Gastrocnemius medialis (tissue), 4 donors: Measurements from ENCODE around the gene STX7. TPM values are rescaled to one million over a fixed set of nuclear protein-coding genes. Genes with fewer than 3 reads are reported as not detected.

ENCODE experiments used
- ATAC-seq, 2 donors: fragments of 150-250 bp; one replicate each; pipeline ENCODE4 v1.9.1; 2016
- DNase-seq, 2 donors: peaks; one replicate each; pipeline ENCODE4 v3.0.0-alpha.2; 2019
- H3K27ac ChIP-seq, 4 donors: fragments of 200-600 bp; sonication (generic); 1 replicate in 1 of 4; 2 replicates in 3 of 4; pipeline ENCODE4 v1.5.1; 2016 to 2018; ENCODE audit warnings: mild to moderate bottlenecking in 2 of 4, moderate library complexity in 1 of 4
- H3K27me3 ChIP-seq, 3 donors: fragments of 200-600 bp; sonication (generic) in 2 of 3; 1 replicate in 1 of 3; 2 replicates in 2 of 3; pipeline versions ENCODE4 v1.5.1 to v1.6.0; 2016 to 2019; ENCODE audit warnings: mild to moderate bottlenecking in 1 of 3, moderate library complexity in 1 of 3
- H3K36me3 ChIP-seq, 2 donors: fragments of 200-600 bp; sonication (generic) in 1 of 2; one replicate each; pipeline ENCODE4 v1.5.1; 2017 to 2018
- H3K4me1 ChIP-seq, 2 donors: fragments of 200-600 bp; sonication (generic) in 1 of 2; one replicate each; pipeline ENCODE4 v1.5.1; 2016 to 2017; ENCODE audit warnings: mild to moderate bottlenecking in 2 of 2
- H3K4me3 ChIP-seq, 4 donors: fragments of 200-600 bp; sonication (generic) in 3 of 4; 1 replicate in 1 of 4; 2 replicates in 3 of 4; pipeline ENCODE4 v1.5.1; 2016 to 2019; ENCODE audit warnings: mild to moderate bottlenecking in 2 of 4
- H3K9me3 ChIP-seq, 3 donors: fragments of 200-600 bp; sonication (generic) in 2 of 3; 1 replicate in 1 of 3; 2 replicates in 2 of 3; pipeline ENCODE4 v1.5.1; 2016 to 2019
- POLR2A ChIP-seq, 2 donors: fragments of 450-650 bp; IDR thresholded peaks; one replicate each; pipeline ENCODE4 v1.6.1; 2017; ENCODE audit warnings: antibody characterized with exemption in 2 of 2, mild to moderate bottlenecking in 2 of 2, moderate library complexity in 2 of 2
- in situ Hi-C, 4 donors: fragments of 200-750 bp; cut with MboI; loops; one replicate each; pipeline versions ENCODE4 v1.15.0 to v1.8.0; 2017; ENCODE audit warnings: low sequenced_read_pairs in 4 of 4
- intact Hi-C: fragments of 100-400 bp; cut with DNase I; formaldehyde crosslinking; loops from one replicate; pipeline ENCODE4 v1.15.1; 2023; ENCODE audit warnings: low total_unique reads
- total RNA-seq, 4 donors: library from RNA; depleted of rRNA; stranded (reverse); fragments of >200 nt; gene quantifications; one replicate each; pipeline versions ENCODE4 v1.1.0 to v1.2.3, GENCODE V29; 2016
- TF ChIP-seq, protein P1 (sequence below), 5 experiments: fragments of 450-650 bp in 3 of 5; fragments of 200-600 bp in 2 of 5; sonication (generic) in 2 of 5; IDR thresholded peaks in 4 of 5; conservative IDR thresholded peaks in 1 of 5; 1 replicate in 4 of 5; 2 replicates in 1 of 5; pipeline ENCODE4 v1.5.1; 2016 to 2019; ENCODE audit warnings: antibody characterized with exemption in 5 of 5, mild to moderate bottlenecking in 3 of 5, moderate library complexity in 3 of 5

Gene STX7
- total RNA-seq, 4 donors from 2014 or later = 18.2 to 64.3 (median 20.6) TPM

DNA sequence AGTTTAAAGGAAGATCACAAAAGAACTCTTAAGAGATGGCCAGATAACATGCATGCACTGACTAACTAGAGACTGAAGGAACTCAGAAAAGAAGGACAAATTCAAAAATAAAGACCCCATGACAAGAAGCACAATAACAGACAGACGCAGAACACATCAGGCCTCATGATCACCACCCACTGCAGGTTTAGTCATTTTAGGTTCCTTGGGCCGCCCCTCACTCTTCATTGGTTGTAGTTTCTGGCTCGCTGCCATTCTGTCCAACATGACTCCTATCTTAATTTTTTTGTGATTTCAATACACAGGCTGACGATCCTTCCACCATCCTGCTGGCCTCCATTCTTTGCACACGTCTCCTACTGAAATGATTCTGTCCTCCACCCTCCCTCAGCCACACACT, 21.6 kb downstream of the STX7 start:
- DNase-seq = no peak

DNA sequence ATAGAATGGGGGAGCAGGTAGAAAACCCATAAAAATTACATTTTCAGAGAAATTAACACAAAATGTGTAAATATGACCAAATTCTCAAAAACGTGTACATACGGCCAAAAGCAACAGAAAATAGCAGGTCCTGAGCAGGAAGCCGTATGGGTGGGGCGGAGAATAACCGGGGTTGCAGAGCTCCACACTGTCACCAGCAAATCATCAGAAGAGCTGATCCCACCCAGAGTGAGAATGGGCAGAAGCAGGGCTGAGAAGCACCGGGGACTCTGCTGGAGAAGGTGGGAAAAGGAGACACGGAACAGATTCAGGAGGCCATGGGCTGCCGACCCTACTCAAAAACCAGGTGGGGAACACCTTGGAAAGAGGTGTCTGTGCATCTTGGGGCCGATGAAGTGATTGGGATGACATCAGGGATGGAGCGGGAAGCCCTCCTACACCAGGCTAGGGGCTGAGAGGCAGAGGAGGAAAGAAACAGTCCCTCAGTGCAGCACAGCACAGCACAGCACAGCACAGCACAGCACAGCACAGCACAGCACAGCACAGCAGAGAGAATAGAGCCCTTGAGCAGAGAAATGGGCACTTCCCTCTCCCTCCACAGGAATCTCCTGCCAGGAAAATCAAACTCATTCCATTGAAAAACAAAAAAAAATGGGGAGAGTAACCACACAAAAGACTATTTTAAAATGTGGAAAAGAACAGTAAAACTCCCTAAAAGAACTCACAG, 22.3 kb downstream of the STX7 start:
- intact Hi-C loops = no loop called here

More for the DNA sequence above, 21.6 kb downstream of the STX7 start:
- Histone ChIP-seq H3K9me3 (no peaks in the 10 kb centered on the region), H3K4me3 (no peak overlapping the region), H3K4me1 (peaks cover 3 to 17% of the 10 kb centered on the region in 2 donors), H3K27ac (no peak overlapping the region), H3K36me3 (no peaks in the 10 kb centered on the region), H3K27me3 (no peaks in the 10 kb centered on the region)
- no peak for TF ChIP-seq POLR2A (IDR thresholded peaks at IDR 0.05)
- TF ChIP-seq, protein P1, sequence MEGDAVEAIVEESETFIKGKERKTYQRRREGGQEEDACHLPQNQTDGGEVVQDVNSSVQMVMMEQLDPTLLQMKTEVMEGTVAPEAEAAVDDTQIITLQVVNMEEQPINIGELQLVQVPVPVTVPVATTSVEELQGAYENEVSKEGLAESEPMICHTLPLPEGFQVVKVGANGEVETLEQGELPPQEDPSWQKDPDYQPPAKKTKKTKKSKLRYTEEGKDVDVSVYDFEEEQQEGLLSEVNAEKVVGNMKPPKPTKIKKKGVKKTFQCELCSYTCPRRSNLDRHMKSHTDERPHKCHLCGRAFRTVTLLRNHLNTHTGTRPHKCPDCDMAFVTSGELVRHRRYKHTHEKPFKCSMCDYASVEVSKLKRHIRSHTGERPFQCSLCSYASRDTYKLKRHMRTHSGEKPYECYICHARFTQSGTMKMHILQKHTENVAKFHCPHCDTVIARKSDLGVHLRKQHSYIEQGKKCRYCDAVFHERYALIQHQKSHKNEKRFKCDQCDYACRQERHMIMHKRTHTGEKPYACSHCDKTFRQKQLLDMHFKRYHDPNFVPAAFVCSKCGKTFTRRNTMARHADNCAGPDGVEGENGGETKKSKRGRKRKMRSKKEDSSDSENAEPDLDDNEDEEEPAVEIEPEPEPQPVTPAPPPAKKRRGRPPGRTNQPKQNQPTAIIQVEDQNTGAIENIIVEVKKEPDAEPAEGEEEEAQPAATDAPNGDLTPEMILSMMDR (IDR thresholded peaks at IDR 0.05 in 4 of 5, conservative IDR thresholded peaks at IDR 0.05 in 1 of 5) = no peak
- in situ Hi-C loops = loop anchor here in 1 of 4 donors (25.0 kb wide), 1 partner anchor 579 kb away; no protein-coding TSS in a partner anchor
- ATAC-seq = no peak
- intact Hi-C loops = no loop called here

DNA sequence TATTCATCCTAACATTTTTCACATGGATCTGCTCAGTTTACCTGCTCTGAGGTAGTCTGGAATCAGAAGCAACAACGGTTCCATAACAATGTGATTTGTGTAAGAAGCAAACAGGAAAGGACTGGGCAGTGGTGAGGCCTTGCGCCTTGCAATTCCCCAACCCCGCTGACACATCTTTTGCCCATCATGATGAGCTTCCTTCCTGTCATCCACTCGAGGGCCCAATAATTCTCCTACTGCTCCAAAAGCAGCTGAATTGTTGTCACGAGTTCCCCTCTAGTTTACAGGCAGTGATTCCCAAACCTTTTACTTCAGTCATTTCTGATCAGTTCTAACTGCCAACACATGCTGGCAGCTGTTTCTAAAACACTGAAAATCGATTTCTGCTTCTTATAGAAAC, 22.9 kb downstream of the STX7 start:
- H3K27me3 ChIP-seq = no peaks in the 10 kb centered on the region
- H3K9me3 ChIP-seq = no peaks in the 10 kb centered on the region
- intact Hi-C loops (no loop called here), in situ Hi-C loops (loop anchor here in 1 of 4 donors (25.0 kb wide), 1 partner anchor 578 kb away; no protein-coding TSS in a partner anchor)
- TF ChIP-seq, protein P1 (IDR thresholded peaks at IDR 0.05 in 4 of 5, conservative IDR thresholded peaks at IDR 0.05 in 1 of 5) = no peak
- no peak for TF ChIP-seq POLR2A (IDR thresholded peaks at IDR 0.05)
- peak; percentile 50 to 51 for ATAC-seq
- H3K27ac ChIP-seq = peak overlapping the region; percentile 20 to 39 (median 32)
- H3K36me3 ChIP-seq = no peaks in the 10 kb centered on the region
- no peak overlapping the region for H3K4me3 ChIP-seq
- H3K4me1 ChIP-seq = peaks cover 3 to 13% of the 10 kb centered on the region in 2 donors
- peak; percentile 30 to 41 for DNase-seq

More for the DNA sequence above, 22.3 kb downstream of the STX7 start:
- no peaks in the 10 kb centered on the region for H3K9me3 ChIP-seq
- ATAC-seq (no peak), DNase-seq (no peak)
- peak overlapping the region; percentile 20 to 39 (median 29) for H3K27ac ChIP-seq
- no peak for TF ChIP-seq POLR2A (IDR thresholded peaks at IDR 0.05)
- TF ChIP-seq, protein P1 (IDR thresholded peaks at IDR 0.05 in 4 of 5, conservative IDR thresholded peaks at IDR 0.05 in 1 of 5) = no peak
- in situ Hi-C loops = loop anchor here in 1 of 4 donors (25.0 kb wide), 1 partner anchor 578 kb away; no protein-coding TSS in a partner anchor
- peaks cover 3 to 14% of the 10 kb centered on the region in 2 donors for H3K4me1 ChIP-seq
- H3K36me3 ChIP-seq = no peaks in the 10 kb centered on the region
- no peak overlapping the region for H3K4me3 ChIP-seq
- no peaks in the 10 kb centered on the region for H3K27me3 ChIP-seq

DNA sequence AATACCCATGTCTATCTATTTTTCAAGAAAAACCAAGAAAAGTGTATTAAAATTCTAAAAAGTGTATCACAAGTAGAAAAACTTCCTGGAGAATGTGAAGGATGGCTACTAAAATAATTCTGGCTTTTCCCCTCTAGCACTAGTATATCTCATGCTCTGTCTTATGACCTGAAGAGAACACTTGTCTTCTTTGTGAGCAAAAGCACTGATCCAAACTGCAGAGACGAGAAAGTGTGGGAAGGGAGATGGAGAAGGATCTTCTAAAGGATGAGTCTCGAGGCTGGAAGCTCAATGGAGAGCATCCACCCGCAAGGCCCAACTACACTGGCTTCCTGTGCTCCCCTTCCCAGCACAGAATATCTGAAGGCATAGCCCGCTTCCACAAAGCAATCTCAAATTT, 23.5 kb downstream of the STX7 start:
- in situ Hi-C loops = loop anchor here in 2 of 4 donors (10.0 to 25.0 kb wide), 2 partner anchors 215 to 577 kb away; no protein-coding TSS in a partner anchor
- H3K36me3 ChIP-seq = no peaks in the 10 kb centered on the region
- ATAC-seq = no peak
- no peaks in the 10 kb centered on the region for H3K27me3 ChIP-seq
- intact Hi-C loops = loop anchor here (10.0 kb wide), 1 partner anchor 575 kb away; no protein-coding TSS in a partner anchor
- TF ChIP-seq, protein P1 (IDR thresholded peaks at IDR 0.05 in 4 of 5, conservative IDR thresholded peaks at IDR 0.05 in 1 of 5) = no peak
- TF ChIP-seq POLR2A (IDR thresholded peaks at IDR 0.05) = no peak
- no peak overlapping the region for H3K4me3 ChIP-seq
- H3K27ac ChIP-seq = peak overlapping the region in 2 of 4 donors; percentile 18 to 34
- H3K9me3 ChIP-seq = no peaks in the 10 kb centered on the region
- no peak for DNase-seq
- peaks cover 6 to 15% of the 10 kb centered on the region in 2 donors for H3K4me1 ChIP-seq
